ENCODE results near the gene CSMD2.

Gene CSMD2

DNA sequence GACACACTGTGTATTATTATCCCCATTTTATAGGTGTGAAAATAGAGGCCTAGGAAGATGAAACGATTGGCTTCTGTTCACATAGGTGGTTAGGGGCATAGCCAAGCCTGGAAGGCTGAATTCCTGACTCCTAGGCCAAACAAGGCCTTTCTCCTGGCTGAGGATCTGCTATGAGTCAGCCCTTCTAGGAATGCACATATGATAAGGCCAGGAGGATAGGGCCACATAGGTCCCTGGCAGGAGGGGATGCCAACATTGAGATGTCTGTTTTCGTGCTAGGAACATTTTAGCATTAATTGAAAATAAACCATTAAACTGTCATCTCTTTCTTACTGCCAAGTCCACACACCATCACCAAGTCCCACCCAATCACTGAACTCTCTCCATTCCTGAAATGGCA, 9.2 kb downstream of the CSMD2 start:
- DNase-seq = no peak

- DNase-seq = no peak
Measured at GRCh38 chr1:34153246-34153645, 11.8 kb downstream of the CSMD2 start.

- DNase-seq = no peak
Measured at GRCh38 chr1:34149501-34149900, 15.5 kb downstream of the CSMD2 start.

DNA sequence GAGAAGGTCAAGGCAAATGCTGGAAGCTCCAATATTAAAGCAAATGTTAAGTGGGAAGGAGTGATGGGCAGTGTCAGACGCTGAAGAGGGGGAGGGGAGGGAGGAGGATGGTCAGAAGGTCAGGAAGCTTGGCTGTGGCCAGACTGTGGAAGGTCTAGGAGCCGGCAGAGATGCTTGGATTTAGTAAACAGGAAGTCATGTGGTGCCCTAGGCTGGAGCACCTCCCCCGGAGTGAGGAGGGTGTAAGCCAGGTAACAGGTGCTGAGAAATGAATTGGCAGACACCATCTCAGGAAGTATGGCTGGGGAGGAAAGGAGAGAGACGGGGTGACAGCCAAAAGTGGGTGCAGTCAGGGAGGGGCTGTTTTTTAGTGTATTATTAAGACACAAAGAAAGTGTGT, 17.7 kb downstream of the CSMD2 start:
- peak in 2 of 3 experiments; percentile 51 to 75 for DNase-seq

GRCh38 chr1:34144766-34145165, 20.3 kb downstream of the CSMD2 start:
- no peak for DNase-seq

DNA sequence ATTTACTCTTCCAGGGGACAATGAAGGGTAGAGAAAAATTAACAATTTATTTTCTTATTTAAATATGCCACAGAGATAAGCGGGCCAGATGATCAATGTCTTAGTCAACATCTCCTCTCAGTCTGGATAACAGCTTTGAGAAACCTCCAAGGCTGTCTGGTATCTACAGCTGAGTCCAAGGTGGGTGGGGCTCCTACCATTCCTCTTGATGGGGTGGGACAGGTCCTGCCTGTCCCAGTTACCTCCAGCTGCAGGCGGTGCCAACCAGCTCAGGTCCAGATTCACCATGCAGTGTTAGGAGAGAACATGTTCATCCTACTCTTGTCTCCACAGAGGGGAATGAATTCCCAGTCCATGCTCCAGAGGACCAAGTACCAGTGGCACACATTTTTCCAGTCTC, 21.1 kb downstream of the CSMD2 start:
- DNase-seq = no peak

DNA sequence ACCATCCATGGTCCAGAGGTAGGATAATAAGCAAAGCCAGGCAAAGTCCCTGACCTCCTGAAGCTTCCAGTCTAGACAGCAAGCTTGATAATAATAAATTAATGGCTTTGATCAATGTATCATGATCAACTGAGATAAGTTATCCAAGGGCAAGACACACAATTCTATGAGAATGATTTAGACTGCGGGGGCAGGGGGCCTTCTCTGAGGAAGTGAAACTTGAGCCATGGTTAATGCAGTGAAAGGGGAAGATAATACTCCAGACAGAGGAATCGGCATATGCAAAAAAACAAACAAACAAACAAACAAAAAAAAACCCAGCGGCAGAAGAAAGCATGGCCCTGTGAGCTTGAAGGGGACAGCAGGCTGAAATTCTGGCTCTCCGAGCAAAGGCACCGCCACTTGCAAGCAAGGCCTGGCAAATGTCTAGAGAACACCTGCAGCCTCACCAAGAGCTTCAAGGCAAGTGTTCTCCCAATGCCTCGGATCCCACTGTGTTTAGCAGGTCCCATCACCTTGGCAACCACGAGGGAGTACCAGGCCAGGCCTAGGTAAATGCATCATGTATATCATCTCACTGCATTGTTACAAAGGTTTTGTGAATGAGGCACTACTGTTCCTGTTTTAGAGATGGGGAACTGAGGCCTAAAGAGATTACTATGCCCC, 24.9 kb downstream of the CSMD2 start:
- DNase-seq = peak in 2 of 3 experiments; percentile 45 to 77

DNA sequence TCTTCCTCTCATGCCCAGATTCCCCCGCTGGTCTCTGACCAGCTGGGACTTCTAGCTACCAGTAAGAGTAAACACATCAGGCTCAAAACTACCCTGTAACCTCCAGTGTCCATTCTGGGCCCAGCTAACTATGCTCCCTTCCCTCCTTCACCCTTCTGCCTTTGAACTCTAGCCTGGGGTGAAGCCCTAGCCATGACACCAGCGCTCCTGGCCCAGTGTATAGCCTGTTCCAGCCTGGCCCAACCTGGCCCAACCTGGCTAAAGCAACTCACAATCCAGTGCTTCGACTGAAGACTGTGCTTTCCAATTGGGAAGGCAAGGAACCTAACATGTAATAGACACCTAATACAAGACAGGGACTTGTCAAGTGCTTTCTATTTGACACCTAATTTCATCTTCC, 27.6 kb downstream of the CSMD2 start:
- DNase-seq = no peak

DNA sequence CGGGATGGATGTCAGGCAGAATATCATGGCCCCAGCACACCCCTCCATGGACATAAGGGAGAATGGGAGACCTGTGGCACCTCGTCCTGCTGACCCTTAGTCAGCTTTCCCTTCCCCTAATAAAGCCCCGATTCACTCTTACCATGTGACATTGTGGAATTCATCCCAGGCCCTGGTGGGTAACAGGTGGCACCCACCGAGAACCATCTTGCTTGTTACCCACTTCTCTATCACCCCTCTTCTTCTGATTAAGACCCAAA, 32.9 kb downstream of the CSMD2 start:
- no peak for DNase-seq

DNA sequence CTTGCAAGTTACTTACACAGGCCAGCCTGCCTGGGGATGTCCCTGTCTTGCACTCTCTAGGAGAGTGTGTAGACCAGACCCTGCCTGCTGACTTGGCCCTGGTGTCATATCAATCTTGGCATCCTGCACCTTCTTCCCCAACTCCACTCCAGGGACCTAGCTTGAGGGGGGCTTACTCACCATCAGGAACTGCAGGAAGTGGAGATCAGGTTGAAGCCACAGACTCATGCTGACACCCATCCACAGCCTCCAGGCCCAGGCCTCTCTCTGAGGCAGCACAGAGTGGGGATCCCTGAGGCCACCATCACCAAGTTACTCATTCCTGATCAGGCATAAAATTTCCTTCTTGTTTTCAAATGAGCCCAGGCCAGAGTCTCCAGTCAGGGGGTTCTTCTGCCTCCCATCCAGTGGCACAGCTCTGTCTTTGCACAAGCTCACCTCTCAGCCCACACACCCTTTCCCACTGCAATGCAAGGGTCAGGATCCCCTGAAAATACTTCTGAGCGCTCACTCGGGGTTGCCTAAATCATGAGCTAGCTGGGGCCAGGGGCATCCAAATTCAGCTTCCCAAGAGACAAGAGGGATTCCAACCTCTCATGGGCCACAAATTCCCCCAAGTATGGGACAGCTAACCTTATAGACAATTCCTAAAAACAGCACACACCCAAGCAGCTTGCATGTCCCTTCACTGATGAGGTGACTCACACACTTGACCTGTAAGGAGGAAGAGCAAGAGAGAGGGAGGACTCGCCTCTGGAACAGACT, 33.5 kb downstream of the CSMD2 start:
- no peak for DNase-seq

- DNase-seq = no peak
Measured at GRCh38 chr1:34130306-34130705, 34.7 kb downstream of the CSMD2 start.

GRCh38 chr1:34129630-34130029, 35.4 kb downstream of the CSMD2 start:
- DNase-seq = no peak

GRCh38 chr1:34128186-34128889, 36.7 kb downstream of the CSMD2 start:
- DNase-seq = no peak

DNA sequence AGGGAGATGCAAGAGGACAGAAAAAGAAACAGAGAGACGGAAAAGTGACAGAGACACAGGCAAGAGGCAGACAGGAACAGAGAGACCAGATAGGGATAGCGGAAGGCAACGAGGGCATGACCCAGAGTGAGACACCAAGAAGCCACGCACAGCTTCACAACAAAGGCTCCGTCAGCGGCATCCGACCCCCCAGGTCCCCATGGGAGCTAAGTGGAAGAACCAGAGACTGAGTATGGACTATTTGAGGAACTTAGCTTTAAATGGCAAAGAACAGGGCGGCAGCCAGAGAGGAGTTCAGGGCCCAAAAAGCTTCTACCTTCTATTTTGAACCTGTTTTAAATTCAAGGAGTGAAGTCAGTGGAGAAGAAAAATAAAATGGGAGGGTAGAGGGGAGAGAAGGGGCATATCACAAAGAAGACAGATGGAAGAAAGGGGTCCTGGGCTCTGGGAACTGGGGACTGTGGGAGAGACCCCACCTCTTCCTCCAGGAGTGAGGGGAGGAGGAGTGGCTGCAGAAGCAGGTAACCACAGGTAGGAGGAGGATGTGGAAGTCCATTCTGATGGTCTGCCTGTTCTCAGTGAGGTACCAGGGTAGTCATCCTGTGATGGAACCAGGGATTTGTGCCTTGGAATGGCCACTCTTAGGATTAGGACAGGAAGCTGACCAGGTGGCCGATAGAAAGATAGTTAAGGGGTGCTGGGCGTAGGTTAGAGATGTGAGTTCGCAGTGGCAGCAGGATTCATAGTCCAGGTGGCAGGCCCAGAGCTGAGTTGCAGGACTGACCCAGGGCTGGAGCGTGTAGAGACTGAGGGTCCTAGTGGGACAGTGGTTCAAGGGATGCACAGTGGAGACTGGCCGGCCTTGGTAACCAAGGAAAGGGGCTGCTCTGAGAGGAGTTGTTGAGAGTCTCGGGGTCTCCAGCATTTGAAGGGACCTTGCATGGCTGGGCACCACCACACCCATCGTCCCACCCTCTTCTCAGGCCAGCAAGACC, 37.7 kb downstream of the CSMD2 start:
- DNase-seq = no peak

GRCh38 chr1:34126486-34126885, 38.5 kb downstream of the CSMD2 start:
- DNase-seq = no peak

- no peak for DNase-seq
Measured at GRCh38 chr1:34125721-34126380, 39.2 kb downstream of the CSMD2 start.

GRCh38 chr1:34122080-34122932, 42.7 kb downstream of the CSMD2 start:
- no peak for DNase-seq

- DNase-seq = no peak
Measured at GRCh38 chr1:34115233-34115632, 49.8 kb downstream of the CSMD2 start.

GRCh38 chr1:34113887-34114286, 51.1 kb downstream of the CSMD2 start:
- peak in 2 of 3 experiments; percentile 20 to 44 for DNase-seq

GRCh38 chr1:34113362-34113761, 51.7 kb downstream of the CSMD2 start:
- DNase-seq = peak in 1 of 3 experiments; percentile 2

DNA sequence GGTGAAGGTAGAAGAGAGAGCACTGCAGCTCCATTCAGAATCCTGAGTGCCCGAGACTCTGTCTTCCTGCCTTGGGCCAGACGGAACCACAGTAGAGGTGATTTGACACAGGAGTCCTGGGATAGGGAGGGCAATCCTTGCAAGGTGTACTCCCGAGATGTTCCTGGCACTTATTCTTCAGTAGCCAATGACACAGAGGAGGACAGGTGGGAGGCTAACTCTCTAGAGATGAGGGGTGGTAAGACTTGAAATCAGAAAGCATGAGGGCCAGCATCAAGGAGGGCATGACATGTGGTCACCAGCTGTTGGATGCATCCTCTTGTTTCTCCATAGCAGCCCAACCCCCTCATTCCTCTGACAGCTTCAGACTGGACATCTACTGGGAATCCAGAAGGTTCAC, 56.3 kb downstream of the CSMD2 start:
- DNase-seq = no peak

All from NCI-H1417 (cell line).